Measurements from ENCODE around the gene SHC4.

- no peak for TF ChIP-seq CTCF (conservative IDR thresholded peaks at IDR 0.05 in 1 of 2, IDR thresholded peaks at IDR 0.05 in 1 of 2; ENCODE audit: extremely low read depth in 1 of 2, insufficient read depth in 1 of 2, low read depth in 1 of 2, low read length in 2 of 2)
- no peak for TF ChIP-seq EZH2 (IDR thresholded peaks at IDR 0.05; ENCODE audit: borderline replicate concordance, low read length)
Measured at GRCh38 chr15:48984811-48985352, 21.2 kb upstream of the SHC4 start.
